ENCODE measurements around the gene EXO1.
"Not testable (repeated sequence)": the region's sequence is repeated elsewhere in the genome, so short reads cannot be mapped to it uniquely, and the experiment has no call there.

Gene EXO1

GRCh38 chr1:241847796-241848685, at the start of gene EXO1:
TSS of gene EXO1 (plus strand) at chr1:241848204. CDS start at chr1:241850426, 2,222 bp downstream.
- peak; percentile 95 to 97 for DNase-seq

GRCh38 chr1:241799416-241799815, 48.6 kb upstream of the EXO1 start:
- DNase-seq, result no peak

GRCh38 chr1:241800640-241801039, 47.4 kb upstream of the EXO1 start:
- no peak for DNase-seq

DNA sequence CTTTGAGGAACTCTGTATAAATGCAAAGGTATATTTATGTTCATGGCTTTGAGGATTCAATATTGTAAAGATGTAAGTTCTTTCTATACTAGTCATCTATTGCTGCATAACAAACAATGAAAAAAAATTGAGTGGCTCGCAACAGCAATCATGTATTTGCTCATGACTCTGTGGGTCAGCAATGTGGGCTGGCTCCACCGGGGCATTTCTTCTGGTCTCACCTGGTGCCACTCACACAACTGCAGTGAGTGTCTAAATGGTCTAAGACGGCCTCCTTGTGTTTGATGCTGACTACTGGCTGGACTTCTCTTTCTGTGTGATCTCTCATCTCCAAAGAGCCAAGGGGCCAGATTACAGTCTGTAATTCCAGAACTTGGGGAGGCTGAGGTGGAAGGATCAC, 45.1 kb upstream of the EXO1 start:
- DNase-seq, result no peak

DNA sequence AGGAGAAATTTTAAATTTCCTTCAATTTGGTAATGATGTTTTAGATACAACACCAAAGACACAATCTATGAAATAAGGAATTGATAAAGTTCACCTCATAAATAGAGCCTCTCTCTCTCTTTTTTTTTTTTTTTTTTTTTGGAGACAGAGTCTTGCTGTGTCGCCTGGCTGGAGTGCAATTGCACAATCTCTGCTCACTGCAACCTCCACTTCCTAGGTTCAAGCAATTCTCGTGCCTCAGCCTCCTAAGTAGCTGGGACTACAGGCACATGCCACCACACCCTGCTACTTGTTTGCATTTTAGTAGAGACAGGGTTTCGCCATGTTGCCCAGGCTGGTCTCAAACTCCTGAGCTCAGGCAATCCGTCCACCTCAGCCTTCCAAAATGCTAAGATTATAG, 43.3 kb upstream of the EXO1 start:
- DNase-seq, result not testable (repeated sequence)

DNA sequence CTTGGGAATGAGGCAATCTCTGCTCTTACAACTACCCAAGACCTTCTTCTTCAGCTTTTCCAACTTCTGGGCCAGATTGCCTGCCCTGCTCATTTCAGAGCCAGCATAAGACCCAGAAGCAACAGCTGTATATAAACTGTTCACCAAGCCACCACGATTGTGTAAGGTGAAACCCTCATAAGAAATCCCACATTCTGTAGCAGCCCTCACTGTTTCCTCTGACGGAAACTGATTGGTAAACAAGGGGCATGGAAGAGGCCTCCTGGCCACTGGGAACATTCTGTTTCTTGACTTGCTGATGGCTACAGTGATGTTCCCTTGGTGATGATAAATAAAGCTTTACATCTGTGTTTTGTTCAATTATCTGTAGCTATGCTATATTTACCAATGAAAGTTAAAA, 39.7 kb upstream of the EXO1 start:
- no peak for DNase-seq

DNA sequence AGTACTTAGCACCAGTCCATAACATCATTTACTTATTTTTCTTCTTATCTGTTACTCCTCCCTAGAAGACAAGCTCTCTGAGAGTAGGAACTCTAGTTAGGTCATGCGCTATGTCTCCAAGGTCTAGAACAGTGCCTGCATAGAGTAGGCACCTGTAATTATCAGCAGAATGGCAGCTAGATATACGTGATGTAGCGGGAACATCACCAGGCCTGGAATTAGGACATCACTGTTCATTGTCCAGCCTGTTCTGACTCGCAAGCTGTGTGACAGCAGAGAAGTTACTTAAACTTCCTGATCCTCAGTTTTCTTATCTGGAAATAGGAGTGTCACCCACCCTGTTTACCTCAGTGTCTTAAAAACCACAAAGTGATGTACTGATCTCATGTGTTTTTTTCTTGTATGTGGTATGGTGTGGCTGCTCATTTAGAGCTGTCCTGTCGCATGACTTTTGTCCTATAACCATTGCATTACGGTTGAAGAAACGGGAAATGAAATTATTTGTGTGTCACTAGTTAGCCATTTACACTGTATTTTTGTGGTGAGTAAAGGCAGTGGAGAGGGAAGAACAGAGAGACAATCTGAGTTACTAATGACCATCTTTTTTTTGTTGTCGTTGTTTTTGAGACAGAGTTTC, 37.1 kb upstream of the EXO1 start:
- no peak for DNase-seq

DNA sequence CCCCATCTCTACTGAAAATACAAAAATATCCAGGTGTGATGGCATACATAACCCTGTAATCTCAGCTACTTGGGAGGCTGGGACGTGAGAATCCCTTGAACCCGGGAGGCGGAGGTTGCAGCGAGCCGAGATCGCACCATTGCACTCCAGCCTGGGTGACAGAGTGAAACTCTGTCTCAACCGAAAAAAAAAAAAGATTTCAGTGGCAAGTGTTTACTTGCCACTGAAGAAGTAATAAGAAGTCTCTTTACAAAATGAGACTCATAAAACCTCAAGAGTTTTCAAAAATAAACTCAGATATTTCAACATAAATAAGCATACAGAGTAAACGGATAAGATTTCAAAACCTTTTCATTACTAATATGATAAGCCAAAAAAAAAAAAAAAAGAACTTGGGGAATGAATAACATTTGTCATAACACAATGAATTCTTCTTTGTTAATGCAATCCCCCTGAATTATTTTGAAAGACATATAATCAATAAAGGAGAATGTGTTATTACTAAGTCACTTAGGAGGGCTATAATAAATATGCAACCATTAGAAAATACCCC, 34.2 kb upstream of the EXO1 start:
- no peak for DNase-seq

GRCh38 chr1:241816008-241816407, 32.0 kb upstream of the EXO1 start:
- DNase-seq, result no peak

- DNase-seq, result no peak
Observed at GRCh38 chr1:241817331-241817792, 30.6 kb upstream of the EXO1 start.

- no peak for DNase-seq
Observed at GRCh38 chr1:241817956-241818612, 29.9 kb upstream of the EXO1 start.

DNA sequence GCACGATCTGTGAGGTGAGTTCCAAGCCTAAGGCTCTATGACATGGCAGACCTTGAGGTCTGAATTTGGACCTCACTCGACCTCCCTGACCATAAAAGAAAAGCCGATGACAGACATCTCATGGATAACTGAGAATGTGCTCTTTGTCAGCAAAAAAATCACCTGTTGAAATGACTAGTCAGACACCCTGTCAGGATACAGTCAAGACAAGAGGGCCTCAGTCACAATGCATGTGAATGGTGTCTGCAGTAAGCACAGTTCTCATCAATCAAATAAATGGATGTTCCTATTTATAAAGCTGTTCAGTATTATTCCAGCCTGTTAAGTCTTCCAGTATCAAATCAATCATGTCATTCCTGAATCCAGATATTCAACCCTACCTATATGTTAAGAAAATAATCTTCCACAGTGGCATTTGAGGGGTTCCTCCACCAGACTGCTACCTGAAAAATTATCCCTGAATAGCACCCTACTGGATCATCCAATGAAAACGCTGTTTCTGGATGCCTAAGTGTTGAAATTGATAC, 28.6 kb upstream of the EXO1 start:
- DNase-seq, result no peak

- no peak for DNase-seq
Observed at GRCh38 chr1:241821363-241821762, 26.6 kb upstream of the EXO1 start.

GRCh38 chr1:241822846-241823245, 25.2 kb upstream of the EXO1 start:
- no peak for DNase-seq

- no peak for DNase-seq
Observed at GRCh38 chr1:241823925-241824324, 24.1 kb upstream of the EXO1 start.

DNA sequence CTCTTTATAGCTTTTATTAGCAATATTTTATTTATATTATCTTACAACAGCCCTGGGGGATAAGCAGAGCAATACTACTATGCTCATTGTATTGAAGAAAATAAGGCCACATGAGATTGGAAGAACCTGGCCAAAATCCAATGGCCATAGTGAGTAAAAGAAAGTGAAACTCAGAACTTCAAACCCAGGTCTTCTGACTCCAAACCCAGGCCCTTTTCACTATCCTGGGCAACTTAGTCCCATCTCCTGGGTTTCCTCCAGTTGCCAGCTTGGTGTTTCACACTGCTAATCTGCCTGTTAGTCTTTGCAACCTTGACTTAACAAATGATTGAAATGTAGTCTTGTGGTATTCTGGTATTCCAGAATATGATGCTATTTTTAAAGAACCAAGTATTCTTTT, 22.4 kb upstream of the EXO1 start:
- no peak for DNase-seq

DNA sequence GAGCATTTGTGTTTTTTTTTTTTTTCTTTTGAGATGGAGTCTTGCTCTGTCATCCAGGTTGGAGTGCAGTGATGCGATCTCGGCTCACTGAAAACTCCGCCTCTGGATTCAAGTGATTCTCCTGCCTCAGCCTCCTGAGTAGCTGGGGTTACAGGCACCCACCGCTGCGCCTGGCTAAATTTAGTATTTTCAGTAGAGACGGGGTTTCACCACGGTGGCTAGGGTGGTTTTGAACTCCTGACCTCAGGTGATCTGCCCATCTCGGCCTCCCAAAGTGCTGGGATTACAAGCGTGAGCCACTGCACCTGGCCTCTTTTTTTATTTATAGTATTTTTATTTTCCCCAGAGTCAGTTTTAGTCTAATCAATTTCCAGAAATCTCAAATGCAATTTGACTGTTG, 21.4 kb upstream of the EXO1 start:
- not testable (repeated sequence) for DNase-seq

DNA sequence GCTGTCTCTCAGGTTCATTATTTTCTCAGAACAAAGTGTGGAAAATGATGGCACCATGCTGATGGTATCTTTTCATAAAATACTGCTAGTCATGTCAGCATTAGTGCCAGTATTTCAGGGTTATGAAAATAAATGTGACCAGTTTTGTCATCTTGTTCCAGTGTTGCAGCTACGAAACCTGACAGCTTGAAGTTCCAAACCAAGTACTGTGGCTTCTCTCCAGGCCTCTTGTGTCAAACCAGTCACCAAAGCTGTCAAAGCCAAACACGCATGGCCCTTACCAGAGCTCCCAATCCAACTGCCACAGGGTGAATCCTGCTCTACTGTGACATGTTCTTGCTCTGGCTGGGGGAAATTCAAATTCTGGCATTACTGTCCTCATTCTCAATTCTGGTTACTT, 20.7 kb upstream of the EXO1 start:
- DNase-seq, result no peak

GRCh38 chr1:241828463-241829021, 19.5 kb upstream of the EXO1 start:
- no peak for DNase-seq

GRCh38 chr1:241829468-241829867, 18.5 kb upstream of the EXO1 start:
- no peak for DNase-seq

DNA sequence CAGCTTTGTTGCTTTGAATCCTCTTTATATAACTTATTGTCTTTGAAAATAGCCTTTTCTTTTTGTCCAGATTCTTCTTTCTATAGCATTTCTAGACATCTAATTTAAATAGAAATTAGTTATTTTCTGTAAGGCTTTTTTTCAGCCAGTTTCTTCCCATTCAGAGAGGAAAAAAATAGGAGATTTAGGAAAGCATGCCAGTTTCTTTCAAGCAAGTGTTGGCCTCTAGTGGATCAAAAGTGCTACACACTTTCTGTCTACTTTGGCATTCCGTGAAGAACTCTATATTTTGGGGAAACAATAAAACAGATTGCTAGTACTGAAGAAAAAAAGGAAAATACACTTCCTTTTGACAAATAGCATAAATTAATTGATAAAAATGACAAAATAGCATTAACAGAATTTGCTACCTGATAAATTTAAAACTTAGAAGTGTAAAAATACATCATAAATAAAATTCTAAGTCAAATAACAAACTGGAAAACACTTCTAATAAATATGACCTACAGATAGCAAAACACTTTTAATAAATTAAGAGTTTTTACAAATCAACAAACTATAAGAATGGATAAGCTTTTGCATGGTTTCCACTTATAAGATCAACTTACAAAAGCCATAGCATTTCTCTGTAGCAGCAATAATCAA, 13.1 kb upstream of the EXO1 start:
- peak; percentile 24 to 53 for DNase-seq

DNA sequence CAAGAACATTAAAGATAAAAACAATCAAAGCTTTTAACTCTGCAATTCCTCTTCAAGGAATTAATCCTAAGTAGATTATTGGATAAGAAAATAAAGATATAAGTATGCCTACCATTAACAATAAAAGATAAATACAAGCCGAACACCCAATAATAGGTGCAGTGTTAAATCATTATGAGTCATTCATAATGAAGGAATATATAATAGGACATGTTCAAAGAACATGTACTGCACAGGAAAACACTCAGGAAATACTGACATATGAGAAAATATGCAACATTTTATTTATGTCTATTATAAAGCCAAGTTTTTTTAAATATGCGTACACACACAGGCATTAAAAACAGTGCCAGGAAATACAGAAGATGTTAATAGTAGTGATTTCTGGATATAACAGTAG, 11.1 kb upstream of the EXO1 start:
- DNase-seq, result no peak

All from NCI-H2081 (cell line).